Measurements from ENCODE around the gene IFIT3. TPM values are rescaled to one million over a fixed set of nuclear protein-coding genes. Genes with fewer than 3 reads are reported as not detected.

The IFIT3 gene
- total RNA-seq, 3 donors from 2014 or later (not counting 1 experiment from before 2014, with no cell fraction given), result 12.0 to 31.7 (median 12.2) TPM

GRCh38 chr10:89279421-89279869, 48.4 kb upstream of the IFIT3 start:
- Mint-ChIP-seq H3K27ac (no peak overlapping the region), H3K36me3 (no peaks in the 10 kb centered on the region), H3K4me3 (no peak overlapping the region), H3K9me3 (no peaks in the 10 kb centered on the region), H3K27me3 (ENCODE audit: low read depth in 2 of 2) (peaks cover 5 to 32% of the 10 kb centered on the region in 2 donors), H3K4me1 (no peaks in the 10 kb centered on the region)
- no peak for TF ChIP-seq CTCF (IDR thresholded peaks at IDR 0.05)
- no peak for ATAC-seq
- intact Hi-C loops (cut with micrococcal nuclease), result no loop called here
- no peak for DNase-seq
- no peaks in the 10 kb centered on the region for H3K4me1 ChIP-seq (ENCODE audit: control insufficient read depth, insufficient read depth, low read length)
- H3K27me3 ChIP-seq (ENCODE audit: control insufficient read depth, insufficient read depth, low read length), result no peaks in the 10 kb centered on the region
- H3K9me3 ChIP-seq (ENCODE audit: control insufficient read depth, insufficient read depth, low read length), result no peaks in the 10 kb centered on the region
- no CpG with 5 or more reads among the region's 1 CpG for WGBS (ENCODE audit: insufficient coverage)
- no peak overlapping the region for H3K4me3 ChIP-seq (ENCODE audit: low read length)
- H3K36me3 ChIP-seq (ENCODE audit: control insufficient read depth, insufficient read depth, low read length), result no peaks in the 10 kb centered on the region
- H3K27ac ChIP-seq (ENCODE audit: low read length), result no peak overlapping the region

GRCh38 chr10:89280508-89280907, 47.3 kb upstream of the IFIT3 start:
- 92% methylated on average over 3 of the region's 3 CpGs for WGBS (ENCODE audit: insufficient coverage)
- TF ChIP-seq CTCF (IDR thresholded peaks at IDR 0.05), result no peak
- Histone ChIP-seq H3K4me1 (ENCODE audit: control insufficient read depth, insufficient read depth, low read length) (no peaks in the 10 kb centered on the region), H3K4me3 (ENCODE audit: low read length) (no peak overlapping the region), H3K36me3 (ENCODE audit: control insufficient read depth, insufficient read depth, low read length) (no peaks in the 10 kb centered on the region), H3K9me3 (ENCODE audit: control insufficient read depth, insufficient read depth, low read length) (no peaks in the 10 kb centered on the region), H3K27me3 (ENCODE audit: control insufficient read depth, insufficient read depth, low read length) (no peaks in the 10 kb centered on the region), H3K27ac (ENCODE audit: low read length) (no peak overlapping the region)
- DNase-seq, result no peak
- Mint-ChIP-seq H3K4me1 (no peaks in the 10 kb centered on the region), H3K4me3 (no peak overlapping the region), H3K9me3 (no peaks in the 10 kb centered on the region), H3K27ac (no peak overlapping the region), H3K36me3 (no peaks in the 10 kb centered on the region), H3K27me3 (ENCODE audit: low read depth in 2 of 2) (peaks cover 11 to 31% of the 10 kb centered on the region in 2 donors)
- ATAC-seq, result no peak
- intact Hi-C loops (cut with micrococcal nuclease), result no loop called here

- Histone ChIP-seq H3K4me3 (ENCODE audit: low read length) (no peak overlapping the region), H3K36me3 (ENCODE audit: control insufficient read depth, insufficient read depth, low read length) (no peaks in the 10 kb centered on the region), H3K27ac (ENCODE audit: low read length) (no peak overlapping the region), H3K4me1 (ENCODE audit: control insufficient read depth, insufficient read depth, low read length) (no peaks in the 10 kb centered on the region), H3K9me3 (ENCODE audit: control insufficient read depth, insufficient read depth, low read length) (no peaks in the 10 kb centered on the region), H3K27me3 (ENCODE audit: control insufficient read depth, insufficient read depth, low read length) (no peaks in the 10 kb centered on the region)
- intact Hi-C loops (cut with micrococcal nuclease), result no loop called here
- Mint-ChIP-seq H3K4me3 (no peak overlapping the region), H3K4me1 (no peaks in the 10 kb centered on the region), H3K36me3 (no peaks in the 10 kb centered on the region), H3K9me3 (no peaks in the 10 kb centered on the region), H3K27me3 (ENCODE audit: low read depth in 2 of 2) (peaks cover 23 to 33% of the 10 kb centered on the region in 2 donors), H3K27ac (no peak overlapping the region)
- 86% methylated on average over 3 of the region's 4 CpGs for WGBS (ENCODE audit: insufficient coverage)
- ATAC-seq, result no peak
- DNase-seq, result no peak
- no peak for TF ChIP-seq CTCF (IDR thresholded peaks at IDR 0.05)
Measured at GRCh38 chr10:89281606-89282395, 46.0 kb upstream of the IFIT3 start.
